WTC11 (cell line): ENCODE data around the gene ASPN.

Source experiments
- ATF1 ChIP-seq: sonication (generic); formaldehyde crosslinking; IDR thresholded peaks from 2 replicates; pipeline ENCODE4 v1.8.1; 2023; ENCODE audit warnings: mild to moderate bottlenecking, moderate library complexity, missing genetic modification reagents
- FOXK1 ChIP-seq: sonication (generic); formaldehyde crosslinking; IDR thresholded peaks from 2 replicates; pipeline ENCODE4 v1.8.0; 2022; ENCODE audit warnings: mild to moderate bottlenecking, moderate library complexity, missing genetic modification reagents
- FOXP1 ChIP-seq: sonication (generic); formaldehyde crosslinking; IDR thresholded peaks from 2 replicates; pipeline ENCODE4 v1.8.0; 2022; ENCODE audit warnings: missing genetic modification reagents, mild to moderate bottlenecking, moderate library complexity, borderline replicate concordance
- JUN ChIP-seq: sonication (generic); formaldehyde crosslinking; IDR thresholded peaks from 2 replicates; pipeline ENCODE4 v1.8.0; 2023; ENCODE audit warnings: mild to moderate bottlenecking, missing genetic modification reagents
- MYBL2 ChIP-seq: sonication (generic); formaldehyde crosslinking; IDR thresholded peaks from 2 replicates; pipeline ENCODE4 v1.8.1; 2023; ENCODE audit warnings: mild to moderate bottlenecking, moderate library complexity, missing genetic modification reagents
- SP1 ChIP-seq: sonication (generic); formaldehyde crosslinking; conservative IDR thresholded peaks from 2 replicates; pipeline ENCODE4 v1.8.1; 2022; ENCODE audit warnings: missing genetic modification reagents
- ZNF263 ChIP-seq: sonication (generic); formaldehyde crosslinking; IDR thresholded peaks from 2 replicates; pipeline ENCODE4 v1.8.1; 2022; ENCODE audit warnings: low read depth, mild to moderate bottlenecking, moderate library complexity, missing genetic modification reagents
- TF ChIP-seq, protein P1 (sequence below): fragments of 200-600 bp; IDR thresholded peaks from 2 replicates; pipeline ENCODE4 v1.8.0; 2022; ENCODE audit warnings: antibody characterized with exemption
- TF ChIP-seq, protein P2 (sequence below): sonication (generic); formaldehyde crosslinking; IDR thresholded peaks from 2 replicates; pipeline ENCODE4 v1.8.1; 2022; ENCODE audit warnings: mild to moderate bottlenecking, missing genetic modification reagents, moderate library complexity, borderline replicate concordance
- TF ChIP-seq, protein P3 (sequence below): sonication (generic); formaldehyde crosslinking; IDR thresholded peaks from 2 replicates; pipeline ENCODE4 v1.8.1; 2023; ENCODE audit warnings: mild to moderate bottlenecking, missing genetic modification reagents, borderline replicate concordance

DNA sequence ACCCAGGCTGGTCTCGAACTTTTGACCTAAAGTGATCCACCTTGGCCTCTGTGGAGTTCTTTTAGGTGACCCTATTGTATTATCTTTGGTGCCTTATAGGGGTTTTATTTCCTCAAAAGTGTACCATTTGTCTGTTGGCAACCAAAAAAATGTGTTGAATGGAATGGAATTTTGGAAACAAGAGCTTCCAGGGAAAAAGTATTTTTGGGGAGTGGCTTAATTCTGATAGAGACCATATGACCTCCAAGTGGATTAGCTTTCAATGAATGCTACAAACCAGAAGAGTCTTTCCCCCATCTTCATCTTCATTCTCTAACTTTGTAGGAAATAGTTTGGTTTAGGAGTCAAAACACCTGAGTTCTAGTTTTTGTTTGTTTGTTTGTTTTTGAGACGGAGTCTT lies 74.5 kb downstream of the ASPN start:
- TF ChIP-seq FOXK1 (CRISPR knock-in tag) (no peak), ZNF263 (CRISPR knock-in tag) (no peak), SP1 (CRISPR knock-in tag) (no peak), FOXP1 (CRISPR knock-in tag) (no peak), ATF1 (CRISPR knock-in tag) (no peak), MYBL2 (no peak), JUN (CRISPR knock-in tag) (no peak)
- TF ChIP-seq, protein P1, sequence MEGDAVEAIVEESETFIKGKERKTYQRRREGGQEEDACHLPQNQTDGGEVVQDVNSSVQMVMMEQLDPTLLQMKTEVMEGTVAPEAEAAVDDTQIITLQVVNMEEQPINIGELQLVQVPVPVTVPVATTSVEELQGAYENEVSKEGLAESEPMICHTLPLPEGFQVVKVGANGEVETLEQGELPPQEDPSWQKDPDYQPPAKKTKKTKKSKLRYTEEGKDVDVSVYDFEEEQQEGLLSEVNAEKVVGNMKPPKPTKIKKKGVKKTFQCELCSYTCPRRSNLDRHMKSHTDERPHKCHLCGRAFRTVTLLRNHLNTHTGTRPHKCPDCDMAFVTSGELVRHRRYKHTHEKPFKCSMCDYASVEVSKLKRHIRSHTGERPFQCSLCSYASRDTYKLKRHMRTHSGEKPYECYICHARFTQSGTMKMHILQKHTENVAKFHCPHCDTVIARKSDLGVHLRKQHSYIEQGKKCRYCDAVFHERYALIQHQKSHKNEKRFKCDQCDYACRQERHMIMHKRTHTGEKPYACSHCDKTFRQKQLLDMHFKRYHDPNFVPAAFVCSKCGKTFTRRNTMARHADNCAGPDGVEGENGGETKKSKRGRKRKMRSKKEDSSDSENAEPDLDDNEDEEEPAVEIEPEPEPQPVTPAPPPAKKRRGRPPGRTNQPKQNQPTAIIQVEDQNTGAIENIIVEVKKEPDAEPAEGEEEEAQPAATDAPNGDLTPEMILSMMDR, result no peak
- TF ChIP-seq, protein P2, sequence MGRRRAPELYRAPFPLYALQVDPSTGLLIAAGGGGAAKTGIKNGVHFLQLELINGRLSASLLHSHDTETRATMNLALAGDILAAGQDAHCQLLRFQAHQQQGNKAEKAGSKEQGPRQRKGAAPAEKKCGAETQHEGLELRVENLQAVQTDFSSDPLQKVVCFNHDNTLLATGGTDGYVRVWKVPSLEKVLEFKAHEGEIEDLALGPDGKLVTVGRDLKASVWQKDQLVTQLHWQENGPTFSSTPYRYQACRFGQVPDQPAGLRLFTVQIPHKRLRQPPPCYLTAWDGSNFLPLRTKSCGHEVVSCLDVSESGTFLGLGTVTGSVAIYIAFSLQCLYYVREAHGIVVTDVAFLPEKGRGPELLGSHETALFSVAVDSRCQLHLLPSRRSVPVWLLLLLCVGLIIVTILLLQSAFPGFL (CRISPR knock-in tag), result no peak
- TF ChIP-seq, protein P3, sequence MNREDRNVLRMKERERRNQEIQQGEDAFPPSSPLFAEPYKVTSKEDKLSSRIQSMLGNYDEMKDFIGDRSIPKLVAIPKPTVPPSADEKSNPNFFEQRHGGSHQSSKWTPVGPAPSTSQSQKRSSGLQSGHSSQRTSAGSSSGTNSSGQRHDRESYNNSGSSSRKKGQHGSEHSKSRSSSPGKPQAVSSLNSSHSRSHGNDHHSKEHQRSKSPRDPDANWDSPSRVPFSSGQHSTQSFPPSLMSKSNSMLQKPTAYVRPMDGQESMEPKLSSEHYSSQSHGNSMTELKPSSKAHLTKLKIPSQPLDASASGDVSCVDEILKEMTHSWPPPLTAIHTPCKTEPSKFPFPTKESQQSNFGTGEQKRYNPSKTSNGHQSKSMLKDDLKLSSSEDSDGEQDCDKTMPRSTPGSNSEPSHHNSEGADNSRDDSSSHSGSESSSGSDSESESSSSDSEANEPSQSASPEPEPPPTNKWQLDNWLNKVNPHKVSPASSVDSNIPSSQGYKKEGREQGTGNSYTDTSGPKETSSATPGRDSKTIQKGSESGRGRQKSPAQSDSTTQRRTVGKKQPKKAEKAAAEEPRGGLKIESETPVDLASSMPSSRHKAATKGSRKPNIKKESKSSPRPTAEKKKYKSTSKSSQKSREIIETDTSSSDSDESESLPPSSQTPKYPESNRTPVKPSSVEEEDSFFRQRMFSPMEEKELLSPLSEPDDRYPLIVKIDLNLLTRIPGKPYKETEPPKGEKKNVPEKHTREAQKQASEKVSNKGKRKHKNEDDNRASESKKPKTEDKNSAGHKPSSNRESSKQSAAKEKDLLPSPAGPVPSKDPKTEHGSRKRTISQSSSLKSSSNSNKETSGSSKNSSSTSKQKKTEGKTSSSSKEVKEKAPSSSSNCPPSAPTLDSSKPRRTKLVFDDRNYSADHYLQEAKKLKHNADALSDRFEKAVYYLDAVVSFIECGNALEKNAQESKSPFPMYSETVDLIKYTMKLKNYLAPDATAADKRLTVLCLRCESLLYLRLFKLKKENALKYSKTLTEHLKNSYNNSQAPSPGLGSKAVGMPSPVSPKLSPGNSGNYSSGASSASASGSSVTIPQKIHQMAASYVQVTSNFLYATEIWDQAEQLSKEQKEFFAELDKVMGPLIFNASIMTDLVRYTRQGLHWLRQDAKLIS, result no peak
